Adrenal gland (tissue), 5 donors: ENCODE data around the gene MAD1L1.

Experiments
- POLR2A ChIP-seq, 2 donors: fragments of 450-650 bp; IDR thresholded peaks; one replicate each; pipeline ENCODE4 v1.6.1; 2017; ENCODE audit warnings: antibody characterized with exemption in 2 of 2, mild to moderate bottlenecking in 2 of 2, moderate library complexity in 1 of 2
- TF ChIP-seq, protein P1 (sequence below), 6 experiments: fragments of 450-650 bp in 4 of 6; fragments of 200-600 bp in 2 of 6; sonication (generic) in 1 of 6; IDR thresholded peaks; 1 replicate in 5 of 6; 2 replicates in 1 of 6; pipeline versions ENCODE4 v1.5.1 to v1.8.0; 2016 to 2021; ENCODE audit warnings: antibody characterized with exemption in 6 of 6, mild to moderate bottlenecking in 2 of 6, moderate library complexity in 1 of 6
- donor health status: DM: no; HTN: no; CAD: no.

- TF ChIP-seq POLR2A (IDR thresholded peaks at IDR 0.05), result no peak
- TF ChIP-seq, protein P1, sequence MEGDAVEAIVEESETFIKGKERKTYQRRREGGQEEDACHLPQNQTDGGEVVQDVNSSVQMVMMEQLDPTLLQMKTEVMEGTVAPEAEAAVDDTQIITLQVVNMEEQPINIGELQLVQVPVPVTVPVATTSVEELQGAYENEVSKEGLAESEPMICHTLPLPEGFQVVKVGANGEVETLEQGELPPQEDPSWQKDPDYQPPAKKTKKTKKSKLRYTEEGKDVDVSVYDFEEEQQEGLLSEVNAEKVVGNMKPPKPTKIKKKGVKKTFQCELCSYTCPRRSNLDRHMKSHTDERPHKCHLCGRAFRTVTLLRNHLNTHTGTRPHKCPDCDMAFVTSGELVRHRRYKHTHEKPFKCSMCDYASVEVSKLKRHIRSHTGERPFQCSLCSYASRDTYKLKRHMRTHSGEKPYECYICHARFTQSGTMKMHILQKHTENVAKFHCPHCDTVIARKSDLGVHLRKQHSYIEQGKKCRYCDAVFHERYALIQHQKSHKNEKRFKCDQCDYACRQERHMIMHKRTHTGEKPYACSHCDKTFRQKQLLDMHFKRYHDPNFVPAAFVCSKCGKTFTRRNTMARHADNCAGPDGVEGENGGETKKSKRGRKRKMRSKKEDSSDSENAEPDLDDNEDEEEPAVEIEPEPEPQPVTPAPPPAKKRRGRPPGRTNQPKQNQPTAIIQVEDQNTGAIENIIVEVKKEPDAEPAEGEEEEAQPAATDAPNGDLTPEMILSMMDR (IDR thresholded peaks at IDR 0.05), result no peak
These were observed 188.3 kb downstream of the MAD1L1 start for GRCh38 chr7:2044311-2044882.
